GM23248 (cell line): ENCODE results near the gene TRPM4.
"Not testable (repeated sequence)": the region's sequence is repeated elsewhere in the genome, so short reads cannot be mapped to it uniquely, and the experiment has no call there.

Experiments used
- EZH2 ChIP-seq: fragments of 200-600 bp; sonication (generic); IDR thresholded peaks from 2 replicates; pipeline ENCODE4 v1.6.1; 2018; ENCODE audit warnings: antibody characterized with exemption, mild to moderate bottlenecking; ENCODE audit not compliant: insufficient read depth, poor library complexity, severe bottlenecking
- EZH2phosphoT487 ChIP-seq: fragments of 200-600 bp; sonication (generic); IDR thresholded peaks from 2 replicates; pipeline ENCODE4 v1.6.1; 2018; ENCODE audit warnings: antibody characterized with exemption, moderate library complexity, mild to moderate bottlenecking, low read depth; ENCODE audit not compliant: insufficient read depth

DNA sequence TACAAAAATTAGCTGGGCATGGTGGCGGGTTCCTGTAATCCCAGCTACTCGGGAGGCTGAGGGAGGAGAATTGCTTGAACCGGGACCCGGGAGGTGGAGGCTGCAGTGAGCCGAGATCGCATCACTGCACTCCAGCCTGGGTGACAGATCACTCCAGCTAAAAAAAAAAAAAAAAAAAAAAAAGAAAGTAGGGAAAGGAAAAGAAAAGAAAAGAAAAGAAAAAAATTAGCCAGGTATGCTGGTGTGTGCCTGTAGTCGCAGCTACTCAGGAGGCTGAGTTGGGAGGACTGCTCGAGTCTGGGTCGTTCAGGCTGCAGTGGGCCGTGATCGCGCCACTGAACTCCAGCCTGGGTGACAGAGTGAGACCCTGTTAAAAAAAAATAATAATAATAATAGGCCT is 30.4 kb upstream of the TRPM4 start:
- TF ChIP-seq EZH2, EZH2phosphoT487: not testable (repeated sequence)
